ENCODE results near the gene LCE1B.

Gene LCE1B

GRCh38 chr1:152811671-152812070 lies at the start of gene LCE1B:
Gene LCE1B (plus strand): TSS chr1:152811971. CDS start chr1:152812447, 476 bp downstream.
- Histone ChIP-seq H4K20me1 (ENCODE audit: insufficient read depth, low read length, poor library complexity, severe bottlenecking) (no peaks in the 10 kb centered on the region), H3K4me1 (ENCODE audit: insufficient read depth, low read length, poor library complexity, severe bottlenecking) (no peaks in the 10 kb centered on the region), H3K9ac (ENCODE audit: low read depth, low read length, poor library complexity, severe bottlenecking) (no peak within 1 kb of the TSS), H3K4me3 (ENCODE audit: low read length, poor library complexity, severe bottlenecking) (no peak within 1 kb of the TSS), H3F3A (ENCODE audit: low read depth) (no peaks in the 10 kb centered on the region), H3K9me3 (ENCODE audit: insufficient read depth, low read depth, low read length) (no peaks in the 10 kb centered on the region), H2AFZ (ENCODE audit: low read length) (no peak within 1 kb of the TSS), H3K36me3 (ENCODE audit: insufficient read depth, low read length) (no peaks in the 10 kb centered on the region), H3K79me2 (ENCODE audit: insufficient read depth, low read length) (no peaks in the 10 kb centered on the region), H3K27me3 (ENCODE audit: insufficient read depth, low read length, poor library complexity, severe bottlenecking) (no peaks in the 10 kb centered on the region), H3K9me2 (replicated peaks; ENCODE audit: low read depth, low read length) (no peaks in the 10 kb centered on the region), H3K4me2 (ENCODE audit: low read depth, low read length, poor library complexity, severe bottlenecking) (no peak within 1 kb of the TSS)
- TF ChIP-seq CTCF (conservative IDR thresholded peaks at IDR 0.05; ENCODE audit: low read length) (no peak), EZH2phosphoT487 (IDR thresholded peaks at IDR 0.05; ENCODE audit: borderline replicate concordance) (no peak)

GRCh38 chr1:152768847-152769533 lies 42.8 kb upstream of the LCE1B start:
- Histone ChIP-seq H3K9ac (ENCODE audit: low read depth, low read length, poor library complexity, severe bottlenecking) (no peak overlapping the region), H3K4me1 (ENCODE audit: insufficient read depth, low read length, poor library complexity, severe bottlenecking) (no peaks in the 10 kb centered on the region), H3K36me3 (ENCODE audit: insufficient read depth, low read length) (no peaks in the 10 kb centered on the region), H3K4me2 (ENCODE audit: low read depth, low read length, poor library complexity, severe bottlenecking) (no peak overlapping the region), H3F3A (ENCODE audit: low read depth) (no peaks in the 10 kb centered on the region), H3K27me3 (ENCODE audit: insufficient read depth, low read length, poor library complexity, severe bottlenecking) (no peaks in the 10 kb centered on the region), H3K9me3 (ENCODE audit: insufficient read depth, low read depth, low read length) (no peaks in the 10 kb centered on the region), H3K4me3 (ENCODE audit: low read length, poor library complexity, severe bottlenecking) (no peak overlapping the region), H4K20me1 (ENCODE audit: insufficient read depth, low read length, poor library complexity, severe bottlenecking) (no peaks in the 10 kb centered on the region), H2AFZ (ENCODE audit: low read length) (no peak overlapping the region), H3K79me2 (ENCODE audit: insufficient read depth, low read length) (no peaks in the 10 kb centered on the region), H3K9me2 (replicated peaks; ENCODE audit: low read depth, low read length) (no peaks in the 10 kb centered on the region)
- TF ChIP-seq CTCF (conservative IDR thresholded peaks at IDR 0.05; ENCODE audit: low read length): no peak
- TF ChIP-seq EZH2phosphoT487 (IDR thresholded peaks at IDR 0.05; ENCODE audit: borderline replicate concordance): no peak

- no peaks in the 10 kb centered on the region for H3K79me2 ChIP-seq (ENCODE audit: insufficient read depth, low read length)
- H3K4me3 ChIP-seq (ENCODE audit: low read length, poor library complexity, severe bottlenecking): no peak overlapping the region
- H3K4me1 ChIP-seq (ENCODE audit: insufficient read depth, low read length, poor library complexity, severe bottlenecking): no peaks in the 10 kb centered on the region
- no peak for TF ChIP-seq EZH2phosphoT487 (IDR thresholded peaks at IDR 0.05; ENCODE audit: borderline replicate concordance)
- no peak for TF ChIP-seq CTCF (conservative IDR thresholded peaks at IDR 0.05; ENCODE audit: low read length)
- H3F3A ChIP-seq (ENCODE audit: low read depth): no peaks in the 10 kb centered on the region
- no peaks in the 10 kb centered on the region for H3K27me3 ChIP-seq (ENCODE audit: insufficient read depth, low read length, poor library complexity, severe bottlenecking)
- no peaks in the 10 kb centered on the region for H3K36me3 ChIP-seq (ENCODE audit: insufficient read depth, low read length)
- no peak overlapping the region for H3K4me2 ChIP-seq (ENCODE audit: low read depth, low read length, poor library complexity, severe bottlenecking)
- H2AFZ ChIP-seq (ENCODE audit: low read length): no peak overlapping the region
- no peaks in the 10 kb centered on the region for H3K9me2 ChIP-seq (replicated peaks; ENCODE audit: low read depth, low read length)
- no peak overlapping the region for H3K9ac ChIP-seq (ENCODE audit: low read depth, low read length, poor library complexity, severe bottlenecking)
- H3K9me3 ChIP-seq (ENCODE audit: insufficient read depth, low read depth, low read length): no peaks in the 10 kb centered on the region
- H4K20me1 ChIP-seq (ENCODE audit: insufficient read depth, low read length, poor library complexity, severe bottlenecking): no peaks in the 10 kb centered on the region
Observed at GRCh38 chr1:152770411-152770810, 41.4 kb upstream of the LCE1B start.

Data from Loucy (cell line).